MM.1S (cell line): ENCODE measurements around the gene HCN1.

ENCODE experiments used
- DNase-seq: peaks from one replicate; pipeline ENCODE4 v3.0.0-alpha.2; 2015
- H2AFZ ChIP-seq: fragments of 300-600 bp; sonication (generic); 2 replicates; pipeline ENCODE4 v1.6.0; 2016; ENCODE audit warnings: antibody characterized with exemption, low read length
- H3F3A ChIP-seq: fragments of 300-600 bp; sonication (generic); 2 replicates; pipeline ENCODE4 v1.6.1; 2016; ENCODE audit warnings: mild to moderate bottlenecking, antibody characterized with exemption, low read length, moderate library complexity, mixed read lengths; ENCODE audit not compliant: insufficient read depth
- H3K27ac ChIP-seq: fragments of 300-600 bp; sonication (generic); 2 replicates; pipeline ENCODE4 v1.5.1; 2016; ENCODE audit warnings: mild to moderate bottlenecking, low read length
- H3K27me3 ChIP-seq: fragments of 300-600 bp; sonication (generic); replicated peaks from 2 replicates; pipeline ENCODE4 v1.6.0; 2016; ENCODE audit warnings: low read length; ENCODE audit not compliant: insufficient read depth
- H3K36me3 ChIP-seq: fragments of 300-600 bp; sonication (generic); replicated peaks from 2 replicates; pipeline ENCODE4 v1.6.1; 2016; ENCODE audit warnings: mild to moderate bottlenecking, low read length, mixed read lengths; ENCODE audit not compliant: insufficient read depth
- H3K4me1 ChIP-seq: fragments of 300-600 bp; sonication (generic); 2 replicates; pipeline ENCODE4 v1.6.1; 2016; ENCODE audit warnings: low read length, mixed read lengths
- H3K4me2 ChIP-seq: fragments of 300-600 bp; sonication (generic); 2 replicates; pipeline ENCODE4 v1.6.0; 2016; ENCODE audit warnings: low read depth, low read length
- H3K4me3 ChIP-seq: fragments of 300-600 bp; sonication (generic); 2 replicates; pipeline ENCODE4 v1.5.1; 2016; ENCODE audit warnings: low read length, mixed read lengths
- H3K79me2 ChIP-seq: fragments of 300-600 bp; sonication (generic); 2 replicates; pipeline ENCODE4 v1.6.1; 2016; ENCODE audit warnings: mixed run types, low read length, mixed read lengths
- H3K9ac ChIP-seq: fragments of 300-600 bp; sonication (generic); 2 replicates; pipeline ENCODE4 v1.6.1; 2016; ENCODE audit warnings: low read length, mixed read lengths
- H3K9me2 ChIP-seq: fragments of 300-600 bp; sonication (generic); replicated peaks from 2 replicates; pipeline ENCODE4 v1.6.1; 2016; ENCODE audit warnings: mild to moderate bottlenecking, low read length, mixed read lengths; ENCODE audit not compliant: insufficient read depth
- H3K9me3 ChIP-seq: fragments of 300-600 bp; sonication (generic); replicated peaks from 2 replicates; pipeline ENCODE4 v1.6.1; 2016; ENCODE audit warnings: mild to moderate bottlenecking, low read length, mixed read lengths; ENCODE audit not compliant: insufficient read depth
- H4K20me1 ChIP-seq: fragments of 300-600 bp; sonication (generic); 2 replicates; pipeline ENCODE4 v1.6.1; 2016; ENCODE audit warnings: mild to moderate bottlenecking, low read length, moderate library complexity, mixed read lengths; ENCODE audit not compliant: insufficient read depth
- EZH2 ChIP-seq: fragments of 300-600 bp; sonication (generic); optimal IDR thresholded peaks from 2 replicates; pipeline ENCODE3; 2017; ENCODE audit warnings: low read depth, mild to moderate bottlenecking, antibody characterized with exemption, low read length, mixed read lengths
- EZH2phosphoT487 ChIP-seq: fragments of 300-600 bp; sonication (generic); IDR thresholded peaks from 2 replicates; pipeline ENCODE4 v1.6.1; 2018; ENCODE audit warnings: antibody characterized with exemption, low read length
- TF ChIP-seq, protein P1 (sequence below): fragments of 300-600 bp; sonication (generic); IDR thresholded peaks from 2 replicates; pipeline ENCODE4 v1.5.1; 2016; ENCODE audit warnings: antibody characterized with exemption, low read length, mixed read lengths

Gene HCN1

DNA sequence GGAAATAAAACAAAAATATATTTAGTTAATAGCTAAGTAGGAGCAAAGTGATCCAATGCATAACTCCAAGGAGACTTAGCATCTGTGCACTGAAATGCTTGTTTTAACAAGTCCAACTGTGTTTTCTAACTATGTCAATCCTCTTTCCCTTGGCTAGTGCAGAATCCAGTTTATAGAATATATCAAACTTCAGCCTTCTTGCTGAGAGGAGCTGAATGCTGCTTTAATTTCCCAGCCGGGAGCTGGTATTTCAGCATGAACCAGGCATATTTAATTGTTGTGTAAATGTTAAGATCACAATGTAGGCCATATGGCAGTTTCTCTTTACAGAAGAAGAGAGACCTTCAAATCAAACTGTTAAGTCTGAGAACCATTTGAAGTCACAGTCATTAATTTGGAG is 411.7 kb downstream of the HCN1 start:
- H3K9me2 ChIP-seq = no peaks in the 10 kb centered on the region
- no peaks in the 10 kb centered on the region for H3K79me2 ChIP-seq
- no peak overlapping the region for H2AFZ ChIP-seq
- H3K27ac ChIP-seq = no peak overlapping the region
- no peak overlapping the region for H3K9ac ChIP-seq
- H3K9me3 ChIP-seq = no peaks in the 10 kb centered on the region
- no peak overlapping the region for H3K4me2 ChIP-seq
- H3K4me3 ChIP-seq = no peak overlapping the region
- no peak for DNase-seq
- H3K27me3 ChIP-seq = no peaks in the 10 kb centered on the region
- TF ChIP-seq EZH2phosphoT487 (no peak), EZH2 (no peak)
- TF ChIP-seq, protein P1, sequence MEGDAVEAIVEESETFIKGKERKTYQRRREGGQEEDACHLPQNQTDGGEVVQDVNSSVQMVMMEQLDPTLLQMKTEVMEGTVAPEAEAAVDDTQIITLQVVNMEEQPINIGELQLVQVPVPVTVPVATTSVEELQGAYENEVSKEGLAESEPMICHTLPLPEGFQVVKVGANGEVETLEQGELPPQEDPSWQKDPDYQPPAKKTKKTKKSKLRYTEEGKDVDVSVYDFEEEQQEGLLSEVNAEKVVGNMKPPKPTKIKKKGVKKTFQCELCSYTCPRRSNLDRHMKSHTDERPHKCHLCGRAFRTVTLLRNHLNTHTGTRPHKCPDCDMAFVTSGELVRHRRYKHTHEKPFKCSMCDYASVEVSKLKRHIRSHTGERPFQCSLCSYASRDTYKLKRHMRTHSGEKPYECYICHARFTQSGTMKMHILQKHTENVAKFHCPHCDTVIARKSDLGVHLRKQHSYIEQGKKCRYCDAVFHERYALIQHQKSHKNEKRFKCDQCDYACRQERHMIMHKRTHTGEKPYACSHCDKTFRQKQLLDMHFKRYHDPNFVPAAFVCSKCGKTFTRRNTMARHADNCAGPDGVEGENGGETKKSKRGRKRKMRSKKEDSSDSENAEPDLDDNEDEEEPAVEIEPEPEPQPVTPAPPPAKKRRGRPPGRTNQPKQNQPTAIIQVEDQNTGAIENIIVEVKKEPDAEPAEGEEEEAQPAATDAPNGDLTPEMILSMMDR = no peak
- H3K4me1 ChIP-seq = no peaks in the 10 kb centered on the region
- H4K20me1 ChIP-seq = no peaks in the 10 kb centered on the region
- no peaks in the 10 kb centered on the region for H3K36me3 ChIP-seq
- no peaks in the 10 kb centered on the region for H3F3A ChIP-seq

- Histone ChIP-seq H4K20me1 (no peaks in the 10 kb centered on the region), H3K4me1 (no peaks in the 10 kb centered on the region), H3K27me3 (no peaks in the 10 kb centered on the region), H3K4me2 (no peak overlapping the region), H3F3A (no peaks in the 10 kb centered on the region), H3K36me3 (no peaks in the 10 kb centered on the region), H3K9me3 (no peaks in the 10 kb centered on the region), H2AFZ (no peak overlapping the region), H3K9me2 (no peaks in the 10 kb centered on the region), H3K27ac (no peak overlapping the region), H3K9ac (no peak overlapping the region), H3K79me2 (no peaks in the 10 kb centered on the region), H3K4me3 (no peak overlapping the region)
- no peak for DNase-seq
- TF ChIP-seq EZH2phosphoT487 (no peak), EZH2 (no peak)
- TF ChIP-seq, protein P1 = no peak
Observed at GRCh38 chr5:45281081-45281480, 415.1 kb downstream of the HCN1 start.

GRCh38 chr5:45279109-45279508 is 417.1 kb downstream of the HCN1 start:
- Histone ChIP-seq H3F3A (no peaks in the 10 kb centered on the region), H2AFZ (no peak overlapping the region), H3K4me3 (no peak overlapping the region), H3K4me1 (no peaks in the 10 kb centered on the region), H3K4me2 (no peak overlapping the region), H4K20me1 (no peaks in the 10 kb centered on the region), H3K9me2 (no peaks in the 10 kb centered on the region), H3K79me2 (no peaks in the 10 kb centered on the region), H3K27me3 (no peaks in the 10 kb centered on the region), H3K9ac (no peak overlapping the region), H3K27ac (no peak overlapping the region), H3K9me3 (no peaks in the 10 kb centered on the region), H3K36me3 (no peaks in the 10 kb centered on the region)
- TF ChIP-seq EZH2phosphoT487 (no peak), EZH2 (no peak)
- TF ChIP-seq, protein P1 = no peak
- no peak for DNase-seq
